HK-2 (cell line): Measurements from ENCODE around the gene LECT2.

Source experiments
- DNase-seq: peaks from one replicate; pipeline ENCODE4 v3.0.0-alpha.2; 2018; ENCODE audit not compliant: unreplicated experiment

The LECT2 gene

GRCh38 chr5:135978212-135978631 is 23.4 kb upstream of the LECT2 start:
- DNase-seq: no peak

GRCh38 chr5:135977375-135977928 is 22.7 kb upstream of the LECT2 start:
- no peak for DNase-seq

GRCh38 chr5:135976216-135976615 is 21.4 kb upstream of the LECT2 start:
- no peak for DNase-seq

- no peak for DNase-seq
Measured at GRCh38 chr5:135975122-135975521, 20.3 kb upstream of the LECT2 start.

GRCh38 chr5:135974021-135974600 is 19.3 kb upstream of the LECT2 start:
- DNase-seq: no peak

GRCh38 chr5:135973323-135974020 is 18.7 kb upstream of the LECT2 start:
- no peak for DNase-seq

GRCh38 chr5:135971701-135972100 is 16.9 kb upstream of the LECT2 start:
- no peak for DNase-seq

- DNase-seq: no peak
Measured at GRCh38 chr5:135966790-135967189, 12.0 kb upstream of the LECT2 start.

GRCh38 chr5:135966165-135966564 is 11.4 kb upstream of the LECT2 start:
- no peak for DNase-seq

GRCh38 chr5:135965504-135965903 is 10.7 kb upstream of the LECT2 start:
- no peak for DNase-seq

- DNase-seq: no peak
Measured at GRCh38 chr5:135964670-135965320, 10.0 kb upstream of the LECT2 start.

GRCh38 chr5:135955525-135955924 is 742 bp upstream of the LECT2 start:
- no peak for DNase-seq

GRCh38 chr5:135953850-135954249 is 933 bp downstream of the LECT2 start:
- DNase-seq: no peak

- DNase-seq: no peak
Measured at GRCh38 chr5:135952683-135953082, 2.1 kb downstream of the LECT2 start.

GRCh38 chr5:135951807-135952206 is 3.0 kb downstream of the LECT2 start:
- no peak for DNase-seq

- no peak for DNase-seq
Measured at GRCh38 chr5:135951257-135951656, 3.5 kb downstream of the LECT2 start.

GRCh38 chr5:135950611-135951010 is 4.2 kb downstream of the LECT2 start:
- no peak for DNase-seq

GRCh38 chr5:135944967-135945560 is 9.7 kb downstream of the LECT2 start:
- DNase-seq: peak; percentile 22

- no peak for DNase-seq
Measured at GRCh38 chr5:135944564-135944963, 10.2 kb downstream of the LECT2 start.

GRCh38 chr5:135942202-135942771 is 12.5 kb downstream of the LECT2 start:
- DNase-seq: no peak

- no peak for DNase-seq
Measured at GRCh38 chr5:135941711-135942110, 13.1 kb downstream of the LECT2 start.

GRCh38 chr5:135937245-135937911 is 17.4 kb downstream of the LECT2 start:
- no peak for DNase-seq
